ENCODE measurements around the gene RILPL2.
"Not testable (repeated sequence)": the region's sequence is repeated elsewhere in the genome, so short reads cannot be mapped to it uniquely, and the experiment has no call there.

The RILPL2 gene

GRCh38 chr12:123436017-123436964 is at the start of gene RILPL2:
RILPL2 (minus strand) TSS chr12:123436684; CDS start chr12:123436420, 264 bp downstream.
- TF ChIP-seq POLR2A (IDR thresholded peaks at IDR 0.05; ENCODE audit: low read length) (peak; percentile 76), GATA1 (IDR thresholded peaks at IDR 0.05; ENCODE audit: low read depth, low read length) (no peak)
- peak; percentile 84 to 90 for DNase-seq

- TF ChIP-seq POLR2A (IDR thresholded peaks at IDR 0.05; ENCODE audit: low read length): no peak
- no peak for TF ChIP-seq GATA1 (IDR thresholded peaks at IDR 0.05; ENCODE audit: low read depth, low read length)
- no peak for DNase-seq
These were observed 49.3 kb upstream of the RILPL2 start for GRCh38 chr12:123485756-123486155.

GRCh38 chr12:123483602-123484248 is 47.2 kb upstream of the RILPL2 start:
- no peak for TF ChIP-seq GATA1 (IDR thresholded peaks at IDR 0.05; ENCODE audit: low read depth, low read length)
- no peak for TF ChIP-seq POLR2A (IDR thresholded peaks at IDR 0.05; ENCODE audit: low read length)
- no peak for DNase-seq

GRCh38 chr12:123482876-123483275 is 46.4 kb upstream of the RILPL2 start:
- no peak for DNase-seq
- TF ChIP-seq GATA1 (IDR thresholded peaks at IDR 0.05; ENCODE audit: low read depth, low read length): no peak

- DNase-seq: not testable (repeated sequence)
These were observed 44.8 kb upstream of the RILPL2 start for GRCh38 chr12:123481251-123481650.

- no peak for TF ChIP-seq POLR2A (IDR thresholded peaks at IDR 0.05; ENCODE audit: low read length)
- no peak for TF ChIP-seq GATA1 (IDR thresholded peaks at IDR 0.05; ENCODE audit: low read depth, low read length)
- DNase-seq: no peak
These were observed 43.1 kb upstream of the RILPL2 start for GRCh38 chr12:123479442-123480180.

GRCh38 chr12:123478762-123479161 is 42.3 kb upstream of the RILPL2 start:
- TF ChIP-seq POLR2A (IDR thresholded peaks at IDR 0.05; ENCODE audit: low read length) (no peak), GATA1 (IDR thresholded peaks at IDR 0.05; ENCODE audit: low read depth, low read length) (no peak)
- DNase-seq: no peak

GRCh38 chr12:123478069-123478468 is 41.6 kb upstream of the RILPL2 start:
- TF ChIP-seq POLR2A (IDR thresholded peaks at IDR 0.05; ENCODE audit: low read length) (no peak), GATA1 (IDR thresholded peaks at IDR 0.05; ENCODE audit: low read depth, low read length) (no peak)
- DNase-seq: no peak

GRCh38 chr12:123475246-123475703 is 38.8 kb upstream of the RILPL2 start:
- TF ChIP-seq GATA1 (IDR thresholded peaks at IDR 0.05; ENCODE audit: low read depth, low read length): no peak
- TF ChIP-seq POLR2A (IDR thresholded peaks at IDR 0.05; ENCODE audit: low read length): no peak
- DNase-seq: no peak

- TF ChIP-seq POLR2A (IDR thresholded peaks at IDR 0.05; ENCODE audit: low read length) (no peak), GATA1 (IDR thresholded peaks at IDR 0.05; ENCODE audit: low read depth, low read length) (no peak)
- DNase-seq: no peak
These were observed 38.2 kb upstream of the RILPL2 start for GRCh38 chr12:123474485-123475245.

GRCh38 chr12:123472438-123472849 is 36.0 kb upstream of the RILPL2 start:
- no peak for DNase-seq
- no peak for TF ChIP-seq POLR2A (IDR thresholded peaks at IDR 0.05; ENCODE audit: low read length)
- TF ChIP-seq GATA1 (IDR thresholded peaks at IDR 0.05; ENCODE audit: low read depth, low read length): no peak

GRCh38 chr12:123471374-123472068 is 35.0 kb upstream of the RILPL2 start:
- no peak for TF ChIP-seq GATA1 (IDR thresholded peaks at IDR 0.05; ENCODE audit: low read depth, low read length)
- TF ChIP-seq POLR2A (IDR thresholded peaks at IDR 0.05; ENCODE audit: low read length): no peak
- no peak for DNase-seq

- no peak for DNase-seq
- TF ChIP-seq GATA1 (IDR thresholded peaks at IDR 0.05; ENCODE audit: low read depth, low read length) (no peak), POLR2A (IDR thresholded peaks at IDR 0.05; ENCODE audit: low read length) (no peak)
These were observed 33.5 kb upstream of the RILPL2 start for GRCh38 chr12:123469978-123470377.

Data from erythroblast (primary cell).